Keratinocyte (primary cell): Measurements from ENCODE around the gene DDT. TPM values are rescaled to one million over a fixed set of nuclear protein-coding genes. Genes with fewer than 3 reads are reported as not detected.

Experiments used
- polyA plus RNA-seq, 5 experiments: library from polyadenylated mRNA; depleted of rRNA in 3 of 5; stranded (reverse) in 3 of 5; stranded (forward) in 1 of 5; unstranded in 1 of 5; fragments of >200 nt; gene quantifications; 1 replicate in 1 of 5; 2 replicates in 3 of 5; 3 replicates in 1 of 5; pipeline versions ENCODE4 v1.2.1 to v1.2.3, GENCODE V29; 2011 to 2012; ENCODE audit warnings: missing spikeins in 2 of 5, low read depth in 1 of 5, low replicate concordance in 1 of 5

DDT gene
- polyA plus RNA-seq, 1 donor (not counting 4 experiments of a cell fraction or from before 2014, with no cell fraction given) = 151 TPM

Other genes starting within 250 kb of the DDT start
- 0.46 to 0.82 TPM (median 0.55 TPM) in 3 replicates for gene ZNF70, start 223.3 kb downstream of the DDT start, polyA plus RNA-seq
- gene VPREB3, start 220.0 kb downstream of the DDT start, polyA plus RNA-seq = 0.19 TPM in 1 of 3 replicates, not detected in the others
- 0.06 TPM in 1 of 3 replicates, not detected in the others for gene C22orf15, start 211.5 kb downstream of the DDT start, polyA plus RNA-seq
- gene CHCHD10, start 206.5 kb downstream of the DDT start, polyA plus RNA-seq = 10.4 to 14.8 TPM (median 10.6 TPM) in 3 replicates
- gene MMP11, start 201.6 kb downstream of the DDT start, polyA plus RNA-seq = 0.06 to 0.20 TPM (median 0.13 TPM) in 3 replicates
- gene SMARCB1, start 187.5 kb downstream of the DDT start, polyA plus RNA-seq = 70.0 to 108 TPM (median 95.2 TPM) in 3 replicates
- gene DERL3, start 135.4 kb downstream of the DDT start, polyA plus RNA-seq = 0.01 to 0.42 TPM (median 0.05 TPM) in 3 replicates
- 5.3 to 9.4 TPM (median 6.0 TPM) in 3 replicates for gene SLC2A11, start 116.6 kb downstream of the DDT start, polyA plus RNA-seq
- gene MIF, start 80.1 kb downstream of the DDT start, polyA plus RNA-seq = 162 to 812 TPM (median 340 TPM) in 3 replicates
- gene GSTT2B, start 13.2 kb downstream of the DDT start, polyA plus RNA-seq = 15.5 to 22.2 TPM (median 17.9 TPM) in 3 replicates
- 0.63 to 1.0 TPM (median 0.72 TPM) in 3 replicates for gene DDTL, start 7.6 kb downstream of the DDT start, polyA plus RNA-seq
- gene GSTT2, start 5.7 kb upstream of the DDT start, polyA plus RNA-seq = 0.24 to 1.5 TPM (median 0.75 TPM) in 3 replicates
- not detected in 3 replicates for gene GSTT4, start 31.0 kb upstream of the DDT start, polyA plus RNA-seq
- gene CABIN1, start 36.9 kb upstream of the DDT start, polyA plus RNA-seq = 3.5 to 4.6 TPM (median 4.1 TPM) in 3 replicates
- 0.01 to 0.10 TPM (median 0.03 TPM) in 3 replicates for gene SUSD2, start 207.0 kb upstream of the DDT start, polyA plus RNA-seq